ENCODE results near the gene BNC2. TPM values are rescaled to one million over a fixed set of nuclear protein-coding genes. Genes with fewer than 3 reads are reported as not detected.

BNC2 gene
- polyA plus RNA-seq, 4 donors: 0.81 to 11.1 (median 1.3) TPM; not detected in 1

DNA sequence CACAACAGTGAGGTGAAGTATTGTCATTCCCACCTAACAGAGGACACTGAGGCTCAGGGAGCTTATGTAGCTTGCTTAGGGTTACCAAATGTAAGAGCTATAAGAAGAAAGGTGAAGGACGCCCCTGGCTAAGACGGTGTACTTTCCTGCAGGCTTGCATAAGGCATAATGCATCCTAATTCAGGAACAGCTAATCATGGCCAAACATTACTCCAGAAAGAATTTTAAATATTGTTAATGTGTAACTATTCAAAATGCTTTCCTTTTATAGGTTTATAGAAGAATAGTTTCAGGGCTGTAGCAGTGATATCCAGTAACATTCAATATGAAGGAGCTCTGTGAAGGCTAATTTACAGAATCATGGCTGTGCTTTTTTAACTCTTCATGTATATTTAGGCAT lies 479.1 kb downstream of the BNC2 start:
- peaks cover 0 to 22% of the 10 kb centered on the region in 2 donors for H3K9me3 ChIP-seq (ENCODE audit: control insufficient read depth in 2 of 2, insufficient read depth in 1 of 2, low read depth in 1 of 2, low read length in 1 of 2)
- no peaks in the 10 kb centered on the region for H3K27me3 ChIP-seq (ENCODE audit: control insufficient read depth in 3 of 3, insufficient read depth in 3 of 3, low read length in 3 of 3)
- FAIRE-seq (no peak), DNase-seq (no peak)
- no peak overlapping the region for H3K4me3 ChIP-seq (ENCODE audit: low read depth in 1 of 3, low read length in 3 of 3)
- H3K27ac ChIP-seq (ENCODE audit: low read depth in 1 of 3, low read length in 2 of 3): no peak overlapping the region
- 77 to 88% (median 80%) methylated on average over 2 of the region's 2 CpGs for WGBS, 3 donors
- H3K36me3 ChIP-seq (ENCODE audit: control insufficient read depth in 3 of 3, insufficient read depth in 2 of 3, low read depth in 1 of 3, low read length in 3 of 3): no peaks in the 10 kb centered on the region
- H3K4me1 ChIP-seq (ENCODE audit: control insufficient read depth in 3 of 3, insufficient read depth in 2 of 3, low read depth in 1 of 3, low read length in 2 of 3): no peaks in the 10 kb centered on the region

DNA sequence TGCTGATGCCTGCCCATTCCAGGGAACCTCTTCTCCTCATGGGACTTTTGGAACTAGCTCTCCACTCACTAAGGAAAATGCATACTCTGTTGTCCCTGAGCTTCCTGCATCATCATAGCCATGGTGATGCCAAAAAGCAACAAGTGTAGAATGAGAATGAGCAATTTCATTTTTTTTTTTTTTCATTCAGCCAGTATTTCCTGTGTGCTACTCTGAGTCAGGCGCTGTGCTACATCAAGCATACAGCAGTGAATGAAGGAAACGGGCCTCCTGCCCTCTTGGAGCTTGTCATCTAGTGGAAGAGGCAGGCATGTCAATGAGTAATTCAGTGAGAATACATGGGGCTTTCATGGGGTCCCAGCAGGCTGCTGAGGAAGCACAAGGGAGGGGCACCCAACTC lies 483.1 kb downstream of the BNC2 start:
- Histone ChIP-seq H3K27ac (ENCODE audit: low read depth in 1 of 3, low read length in 2 of 3) (no peak overlapping the region), H3K9me3 (ENCODE audit: control insufficient read depth in 2 of 2, insufficient read depth in 1 of 2, low read depth in 1 of 2, low read length in 1 of 2) (peaks cover 0 to 3% of the 10 kb centered on the region in 2 donors), H3K27me3 (ENCODE audit: control insufficient read depth in 3 of 3, insufficient read depth in 3 of 3, low read length in 3 of 3) (no peaks in the 10 kb centered on the region), H3K36me3 (ENCODE audit: control insufficient read depth in 3 of 3, insufficient read depth in 2 of 3, low read depth in 1 of 3, low read length in 3 of 3) (no peaks in the 10 kb centered on the region), H3K4me1 (ENCODE audit: control insufficient read depth in 3 of 3, insufficient read depth in 2 of 3, low read depth in 1 of 3, low read length in 2 of 3) (no peaks in the 10 kb centered on the region), H3K4me3 (ENCODE audit: low read depth in 1 of 3, low read length in 3 of 3) (no peak overlapping the region)
- no peak for FAIRE-seq
- 68 to 74% (median 73%) methylated on average over 2 of the region's 2 CpGs for WGBS, 3 donors
- DNase-seq: no peak

DNA sequence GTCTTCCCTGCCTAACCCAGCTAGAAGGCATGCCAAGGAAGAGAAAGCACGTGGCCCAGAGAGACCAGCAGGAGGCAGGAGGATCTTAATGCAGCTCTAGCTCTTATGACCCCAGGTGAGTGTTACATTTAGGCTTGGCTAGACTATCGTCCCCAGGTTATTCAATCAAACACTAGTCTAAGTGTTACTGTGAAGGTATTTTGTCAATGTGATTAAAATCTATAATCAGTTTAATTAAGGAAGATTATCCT lies 483.7 kb downstream of the BNC2 start:
- H3K36me3 ChIP-seq (ENCODE audit: control insufficient read depth in 3 of 3, insufficient read depth in 2 of 3, low read depth in 1 of 3, low read length in 3 of 3): no peaks in the 10 kb centered on the region
- WGBS, 3 donors: 32 to 61% (median 42%) methylated on average over 2 of the region's 2 CpGs
- H3K9me3 ChIP-seq (ENCODE audit: control insufficient read depth in 2 of 2, insufficient read depth in 1 of 2, low read depth in 1 of 2, low read length in 1 of 2): peaks cover 0 to 3% of the 10 kb centered on the region in 2 donors
- H3K27ac ChIP-seq (ENCODE audit: low read depth in 1 of 3, low read length in 2 of 3): no peak overlapping the region
- DNase-seq: no peak
- H3K4me3 ChIP-seq (ENCODE audit: low read depth in 1 of 3, low read length in 3 of 3): no peak overlapping the region
- FAIRE-seq: no peak
- H3K4me1 ChIP-seq (ENCODE audit: control insufficient read depth in 3 of 3, insufficient read depth in 2 of 3, low read depth in 1 of 3, low read length in 2 of 3): no peaks in the 10 kb centered on the region
- no peaks in the 10 kb centered on the region for H3K27me3 ChIP-seq (ENCODE audit: control insufficient read depth in 3 of 3, insufficient read depth in 3 of 3, low read length in 3 of 3)

DNA sequence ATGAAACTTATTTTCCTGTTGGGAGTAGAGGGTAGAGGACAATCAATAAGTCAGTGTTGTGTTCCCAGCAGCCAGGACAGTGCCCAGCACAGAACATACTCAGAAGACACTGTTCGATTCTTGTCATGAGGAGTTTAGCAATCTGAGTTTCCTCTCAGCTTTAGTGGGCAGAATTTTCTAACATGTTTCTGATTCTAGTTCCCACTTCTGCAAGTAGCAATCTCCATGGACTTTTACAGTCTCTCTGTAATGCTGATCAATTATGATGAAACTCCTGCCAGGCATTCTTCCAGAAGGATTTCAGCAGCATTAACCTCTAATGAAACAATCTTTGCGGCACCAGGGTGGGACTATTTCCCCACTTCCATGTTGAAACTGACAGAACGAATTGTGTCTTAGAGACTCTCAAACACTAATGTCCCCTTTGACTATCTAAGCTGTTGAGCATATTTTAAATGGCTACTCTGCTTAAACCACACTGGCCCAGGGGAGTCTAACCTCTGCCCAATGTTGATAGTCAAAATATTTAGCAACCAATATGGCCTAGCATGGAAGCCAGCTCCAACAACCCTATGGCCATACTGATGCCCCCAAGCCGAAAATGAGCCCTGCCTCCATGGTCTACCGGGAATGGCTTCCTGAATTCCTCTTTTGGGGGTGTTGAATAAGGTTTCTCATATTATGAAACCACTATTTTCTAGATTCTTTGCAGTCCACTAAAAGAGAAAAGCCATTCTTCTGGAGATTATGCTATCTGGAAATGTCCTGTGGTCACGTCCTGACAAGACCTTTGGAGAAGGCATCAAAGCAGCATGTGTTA lies 484.3 kb downstream of the BNC2 start:
- Histone ChIP-seq H3K27ac (ENCODE audit: low read depth in 1 of 3, low read length in 2 of 3) (no peak overlapping the region), H3K4me1 (ENCODE audit: control insufficient read depth in 3 of 3, insufficient read depth in 2 of 3, low read depth in 1 of 3, low read length in 2 of 3) (no peaks in the 10 kb centered on the region), H3K27me3 (ENCODE audit: control insufficient read depth in 3 of 3, insufficient read depth in 3 of 3, low read length in 3 of 3) (no peaks in the 10 kb centered on the region), H3K36me3 (ENCODE audit: control insufficient read depth in 3 of 3, insufficient read depth in 2 of 3, low read depth in 1 of 3, low read length in 3 of 3) (no peaks in the 10 kb centered on the region), H3K9me3 (ENCODE audit: control insufficient read depth in 2 of 2, insufficient read depth in 1 of 2, low read depth in 1 of 2, low read length in 1 of 2) (peaks cover 0 to 3% of the 10 kb centered on the region in 2 donors), H3K4me3 (ENCODE audit: low read depth in 1 of 3, low read length in 3 of 3) (no peak overlapping the region)
- no peak for DNase-seq
- FAIRE-seq: no peak
- WGBS, 3 donors: 81 to 84% (median 84%) methylated on average over 6 of the region's 6 CpGs

DNA sequence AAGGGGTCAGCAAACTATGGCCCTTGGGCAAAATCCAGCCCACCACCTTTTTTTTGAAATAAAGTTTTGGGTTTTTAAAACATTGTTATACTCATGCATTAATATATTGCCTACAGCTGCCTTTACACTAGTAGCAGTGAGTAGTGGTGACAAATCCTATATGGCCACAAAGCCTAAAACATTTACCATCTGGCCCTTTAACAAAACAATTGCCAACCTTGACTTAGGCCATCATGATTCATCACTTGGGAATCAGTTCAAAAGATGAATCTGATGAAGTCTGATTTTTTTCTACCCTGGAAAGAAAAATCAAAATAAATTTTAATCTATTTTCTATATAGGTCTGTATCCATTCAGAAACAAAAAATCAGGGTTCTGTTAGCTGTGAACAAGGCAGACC lies 484.9 kb downstream of the BNC2 start:
- no peaks in the 10 kb centered on the region for H3K4me1 ChIP-seq (ENCODE audit: control insufficient read depth in 3 of 3, insufficient read depth in 2 of 3, low read depth in 1 of 3, low read length in 2 of 3)
- DNase-seq (no peak), FAIRE-seq (no peak)
- no peak overlapping the region for H3K4me3 ChIP-seq (ENCODE audit: low read depth in 1 of 3, low read length in 3 of 3)
- no peak overlapping the region for H3K27ac ChIP-seq (ENCODE audit: low read depth in 1 of 3, low read length in 2 of 3)
- no peaks in the 10 kb centered on the region for H3K36me3 ChIP-seq (ENCODE audit: control insufficient read depth in 3 of 3, insufficient read depth in 2 of 3, low read depth in 1 of 3, low read length in 3 of 3)
- no peaks in the 10 kb centered on the region for H3K27me3 ChIP-seq (ENCODE audit: control insufficient read depth in 3 of 3, insufficient read depth in 3 of 3, low read length in 3 of 3)
- H3K9me3 ChIP-seq (ENCODE audit: control insufficient read depth in 2 of 2, insufficient read depth in 1 of 2, low read depth in 1 of 2, low read length in 1 of 2): peaks cover 0 to 3% of the 10 kb centered on the region in 2 donors

DNA sequence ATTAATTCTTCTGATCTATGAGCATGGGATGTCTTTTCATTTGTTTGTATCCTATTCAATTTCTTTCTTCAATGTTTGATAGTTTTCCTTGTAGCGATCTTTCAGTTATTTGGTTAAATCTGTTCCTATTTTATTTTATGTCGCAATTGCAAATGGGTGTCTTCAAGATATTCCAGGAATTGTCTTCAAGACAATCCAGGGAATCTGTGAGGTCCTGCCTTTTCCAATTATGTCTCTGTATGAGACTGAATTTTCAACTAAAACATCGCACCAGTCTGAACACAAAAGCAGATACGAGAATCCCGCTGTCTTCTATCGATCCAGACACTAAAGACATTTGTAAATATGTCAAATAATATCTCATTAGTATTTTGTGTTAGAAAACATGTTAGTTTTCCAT lies 485.5 kb downstream of the BNC2 start:
- H3K27ac ChIP-seq (ENCODE audit: low read depth in 1 of 3, low read length in 2 of 3): no peak overlapping the region
- H3K4me3 ChIP-seq (ENCODE audit: low read depth in 1 of 3, low read length in 3 of 3): no peak overlapping the region
- no peaks in the 10 kb centered on the region for H3K27me3 ChIP-seq (ENCODE audit: control insufficient read depth in 3 of 3, insufficient read depth in 3 of 3, low read length in 3 of 3)
- WGBS, 3 donors: 79 to 88% (median 80%) methylated on average over 6 of the region's 6 CpGs
- DNase-seq: no peak
- H3K36me3 ChIP-seq (ENCODE audit: control insufficient read depth in 3 of 3, insufficient read depth in 2 of 3, low read depth in 1 of 3, low read length in 3 of 3): no peaks in the 10 kb centered on the region
- H3K4me1 ChIP-seq (ENCODE audit: control insufficient read depth in 3 of 3, insufficient read depth in 2 of 3, low read depth in 1 of 3, low read length in 2 of 3): no peaks in the 10 kb centered on the region
- FAIRE-seq: no peak
- H3K9me3 ChIP-seq (ENCODE audit: control insufficient read depth in 2 of 2, insufficient read depth in 1 of 2, low read depth in 1 of 2, low read length in 1 of 2): peaks cover 0 to 1% of the 10 kb centered on the region in 2 donors

DNA sequence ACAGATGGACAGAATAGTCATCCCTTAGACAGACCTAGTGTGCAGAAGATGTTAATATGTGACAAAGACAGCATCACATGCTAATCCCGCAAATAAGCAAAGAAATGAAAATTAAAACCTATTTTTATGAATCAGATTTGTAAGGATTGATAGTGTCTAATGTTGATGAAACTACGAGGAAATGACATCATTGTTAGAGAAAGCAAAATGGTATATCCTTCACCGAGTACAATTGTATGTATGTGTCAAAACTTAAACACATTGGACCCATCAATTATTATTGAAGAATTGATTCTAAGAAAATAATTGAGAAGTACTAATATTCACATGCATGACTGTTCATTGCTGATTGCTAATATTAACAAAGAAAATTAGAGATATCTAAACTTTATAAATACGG lies 493.2 kb downstream of the BNC2 start:
- no peak overlapping the region for H3K27ac ChIP-seq (ENCODE audit: low read depth in 1 of 3, low read length in 2 of 3)
- no peaks in the 10 kb centered on the region for H3K9me3 ChIP-seq (ENCODE audit: control insufficient read depth in 2 of 2, insufficient read depth in 1 of 2, low read depth in 1 of 2, low read length in 1 of 2)
- FAIRE-seq: no peak
- no peaks in the 10 kb centered on the region for H3K4me1 ChIP-seq (ENCODE audit: control insufficient read depth in 3 of 3, insufficient read depth in 2 of 3, low read depth in 1 of 3, low read length in 2 of 3)
- no peak for DNase-seq
- H3K36me3 ChIP-seq (ENCODE audit: control insufficient read depth in 3 of 3, insufficient read depth in 2 of 3, low read depth in 1 of 3, low read length in 3 of 3): no peaks in the 10 kb centered on the region
- no peaks in the 10 kb centered on the region for H3K27me3 ChIP-seq (ENCODE audit: control insufficient read depth in 3 of 3, insufficient read depth in 3 of 3, low read length in 3 of 3)
- 78 to 85% (median 84%) methylated on average over 4 of the region's 4 CpGs for WGBS, 3 donors
- H3K4me3 ChIP-seq (ENCODE audit: low read depth in 1 of 3, low read length in 3 of 3): no peak overlapping the region

DNA sequence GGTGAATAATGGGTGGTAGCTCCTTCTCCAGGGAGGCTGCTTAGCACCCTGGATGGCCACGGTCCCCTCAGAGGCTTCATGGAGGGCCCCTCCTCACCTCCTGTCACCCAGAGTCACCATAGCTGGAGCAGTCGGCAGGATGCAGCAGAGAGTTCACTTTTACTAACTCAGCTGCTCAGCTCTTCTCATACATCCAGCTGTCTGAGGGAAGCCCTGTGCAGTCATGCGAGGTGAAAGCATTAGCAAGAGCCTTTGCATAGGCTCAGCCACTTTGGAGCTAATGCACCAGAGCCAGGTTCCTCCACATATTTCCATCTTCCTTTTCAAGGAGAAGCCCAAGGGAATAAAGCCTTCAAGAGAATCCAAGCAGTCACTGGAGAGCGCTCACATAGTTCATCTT lies 499.2 kb downstream of the BNC2 start:
- no peak for FAIRE-seq
- Histone ChIP-seq H3K9me3 (ENCODE audit: control insufficient read depth in 2 of 2, insufficient read depth in 1 of 2, low read depth in 1 of 2, low read length in 1 of 2) (no peaks in the 10 kb centered on the region), H3K27ac (ENCODE audit: low read depth in 1 of 3, low read length in 2 of 3) (no peak overlapping the region), H3K4me3 (ENCODE audit: low read depth in 1 of 3, low read length in 3 of 3) (no peak overlapping the region), H3K27me3 (ENCODE audit: control insufficient read depth in 3 of 3, insufficient read depth in 3 of 3, low read length in 3 of 3) (no peaks in the 10 kb centered on the region), H3K36me3 (ENCODE audit: control insufficient read depth in 3 of 3, insufficient read depth in 2 of 3, low read depth in 1 of 3, low read length in 3 of 3) (no peaks in the 10 kb centered on the region), H3K4me1 (ENCODE audit: control insufficient read depth in 3 of 3, insufficient read depth in 2 of 3, low read depth in 1 of 3, low read length in 2 of 3) (no peaks in the 10 kb centered on the region)
- WGBS, 3 donors: 82 to 87% (median 82%) methylated on average over 4 of the region's 4 CpGs
- no peak for DNase-seq

DNA sequence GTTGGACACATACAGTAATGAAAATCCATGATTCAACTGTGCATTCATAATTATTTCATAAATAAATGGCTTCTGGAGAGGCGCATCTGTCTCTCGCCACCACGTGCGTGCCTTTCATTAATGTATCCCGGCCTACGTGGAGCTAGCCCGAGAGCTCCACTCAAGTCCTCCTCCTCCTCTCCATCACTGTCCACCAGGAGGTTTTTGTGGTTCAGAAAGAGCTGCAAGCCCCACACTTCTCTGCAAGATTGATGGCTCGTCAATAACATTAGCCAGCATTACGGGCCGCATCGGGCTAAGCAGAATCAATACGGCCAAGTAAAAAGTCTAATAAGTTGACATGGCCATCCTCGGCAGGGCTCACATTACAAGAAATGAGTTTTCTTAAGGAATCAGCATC lies 499.8 kb downstream of the BNC2 start:
- Histone ChIP-seq H3K27ac (ENCODE audit: low read depth in 1 of 3, low read length in 2 of 3) (no peak overlapping the region), H3K9me3 (ENCODE audit: control insufficient read depth in 2 of 2, insufficient read depth in 1 of 2, low read depth in 1 of 2, low read length in 1 of 2) (no peaks in the 10 kb centered on the region), H3K36me3 (ENCODE audit: control insufficient read depth in 3 of 3, insufficient read depth in 2 of 3, low read depth in 1 of 3, low read length in 3 of 3) (no peaks in the 10 kb centered on the region), H3K4me3 (ENCODE audit: low read depth in 1 of 3, low read length in 3 of 3) (no peak overlapping the region), H3K27me3 (ENCODE audit: control insufficient read depth in 3 of 3, insufficient read depth in 3 of 3, low read length in 3 of 3) (no peaks in the 10 kb centered on the region), H3K4me1 (ENCODE audit: control insufficient read depth in 3 of 3, insufficient read depth in 2 of 3, low read depth in 1 of 3, low read length in 2 of 3) (no peaks in the 10 kb centered on the region)
- DNase-seq (no peak), FAIRE-seq (no peak)
- WGBS, 3 donors: 82 to 93% (median 92%) methylated on average over 13 of the region's 13 CpGs
